Stimulated activated CD8-positive, alpha-beta memory T cell treated with anti-CD3 and anti-CD28 coated beads, Interleukin-15, amount 100 ng/mL, for 1 hour (primary cell): ENCODE measurements around the gene ESPNL.
A peak's percentile ranks its signal among the peaks of the same experiment; 100 is the strongest.
"Not testable (repeated sequence)": the region's sequence is repeated elsewhere in the genome, so short reads cannot be mapped to it uniquely, and the experiment has no call there.

ENCODE experiments used
- DNase-seq: peaks from one replicate; pipeline ENCODE4 v3.0.0-alpha.2; 2020; ENCODE audit warnings: low read depth

The ESPNL gene, protein sequence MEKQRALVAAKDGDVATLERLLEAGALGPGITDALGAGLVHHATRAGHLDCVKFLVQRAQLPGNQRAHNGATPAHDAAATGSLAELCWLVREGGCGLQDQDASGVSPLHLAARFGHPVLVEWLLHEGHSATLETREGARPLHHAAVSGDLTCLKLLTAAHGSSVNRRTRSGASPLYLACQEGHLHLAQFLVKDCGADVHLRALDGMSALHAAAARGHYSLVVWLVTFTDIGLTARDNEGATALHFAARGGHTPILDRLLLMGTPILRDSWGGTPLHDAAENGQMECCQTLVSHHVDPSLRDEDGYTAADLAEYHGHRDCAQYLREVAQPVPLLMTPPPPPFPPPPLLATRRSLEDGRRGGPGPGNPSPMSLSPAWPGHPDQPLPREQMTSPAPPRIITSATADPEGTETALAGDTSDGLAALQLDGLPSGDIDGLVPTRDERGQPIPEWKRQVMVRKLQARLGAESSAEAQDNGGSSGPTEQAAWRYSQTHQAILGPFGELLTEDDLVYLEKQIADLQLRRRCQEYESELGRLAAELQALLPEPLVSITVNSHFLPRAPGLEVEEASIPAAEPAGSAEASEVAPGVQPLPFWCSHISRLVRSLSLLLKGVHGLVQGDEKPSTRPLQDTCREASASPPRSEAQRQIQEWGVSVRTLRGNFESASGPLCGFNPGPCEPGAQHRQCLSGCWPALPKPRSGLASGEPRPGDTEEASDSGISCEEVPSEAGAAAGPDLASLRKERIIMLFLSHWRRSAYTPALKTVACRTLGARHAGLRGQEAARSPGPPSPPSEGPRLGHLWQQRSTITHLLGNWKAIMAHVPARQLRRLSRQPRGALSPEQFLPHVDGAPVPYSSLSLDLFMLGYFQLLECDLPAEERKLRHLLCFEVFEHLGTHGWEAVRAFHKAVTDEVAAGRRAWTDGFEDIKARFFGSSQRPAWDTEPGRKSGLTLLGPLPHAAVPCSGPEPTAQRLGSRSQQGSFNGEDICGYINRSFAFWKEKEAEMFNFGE

GRCh38 chr2:238100049-238100820 lies at the start of gene ESPNL:
Gene ESPNL, plus strand, starts transcription at chr2:238100340. Its CDS starts 80 bp downstream, at chr2:238100420.
- DNase-seq, result no peak

DNA sequence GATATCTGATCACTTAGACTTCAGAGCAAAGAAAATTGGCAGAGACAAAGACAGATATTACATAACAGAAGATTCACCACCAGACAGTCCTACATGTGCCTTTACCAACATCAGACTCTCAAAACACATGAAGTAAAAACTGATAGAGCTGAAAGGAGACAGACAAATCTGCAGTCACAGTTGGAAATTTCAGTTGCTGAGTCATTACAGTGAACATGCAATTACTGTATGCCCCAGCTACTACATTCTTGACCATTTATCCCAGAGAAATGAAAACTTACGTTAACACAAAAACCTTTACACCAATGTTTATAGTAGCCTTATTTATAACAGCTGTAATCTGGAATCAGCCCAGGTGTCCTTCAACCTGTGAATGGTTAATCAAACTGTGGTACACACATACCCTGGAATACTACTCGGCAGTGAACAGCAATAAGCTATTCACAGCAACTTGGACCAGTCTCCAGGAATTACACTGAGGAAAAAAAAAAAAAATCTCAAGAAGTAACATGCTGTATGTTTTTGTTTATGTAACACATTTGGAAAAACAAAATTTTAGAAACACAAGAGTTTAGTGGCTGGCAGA lies 46.9 kb upstream of the ESPNL start:
- no peak for DNase-seq

DNA sequence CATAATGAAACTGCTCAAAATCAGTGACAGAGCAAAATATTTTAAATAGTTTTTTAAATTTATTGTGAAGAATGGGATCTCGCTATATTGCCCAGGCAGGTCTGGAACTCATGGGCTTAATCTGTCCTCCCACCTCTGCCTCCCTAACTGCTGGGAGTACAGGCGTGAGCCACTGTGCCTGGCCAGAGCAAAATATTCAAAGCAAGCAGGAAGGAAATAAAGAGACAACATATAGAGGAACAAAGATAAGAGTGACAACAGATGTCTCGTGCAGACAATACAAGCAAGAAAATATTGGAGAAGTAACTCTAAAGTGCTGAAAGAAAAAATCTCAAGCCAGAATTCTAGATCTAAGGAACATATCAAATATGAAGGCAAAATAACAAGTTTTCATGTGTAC lies 44.3 kb upstream of the ESPNL start:
- DNase-seq, result no peak

DNA sequence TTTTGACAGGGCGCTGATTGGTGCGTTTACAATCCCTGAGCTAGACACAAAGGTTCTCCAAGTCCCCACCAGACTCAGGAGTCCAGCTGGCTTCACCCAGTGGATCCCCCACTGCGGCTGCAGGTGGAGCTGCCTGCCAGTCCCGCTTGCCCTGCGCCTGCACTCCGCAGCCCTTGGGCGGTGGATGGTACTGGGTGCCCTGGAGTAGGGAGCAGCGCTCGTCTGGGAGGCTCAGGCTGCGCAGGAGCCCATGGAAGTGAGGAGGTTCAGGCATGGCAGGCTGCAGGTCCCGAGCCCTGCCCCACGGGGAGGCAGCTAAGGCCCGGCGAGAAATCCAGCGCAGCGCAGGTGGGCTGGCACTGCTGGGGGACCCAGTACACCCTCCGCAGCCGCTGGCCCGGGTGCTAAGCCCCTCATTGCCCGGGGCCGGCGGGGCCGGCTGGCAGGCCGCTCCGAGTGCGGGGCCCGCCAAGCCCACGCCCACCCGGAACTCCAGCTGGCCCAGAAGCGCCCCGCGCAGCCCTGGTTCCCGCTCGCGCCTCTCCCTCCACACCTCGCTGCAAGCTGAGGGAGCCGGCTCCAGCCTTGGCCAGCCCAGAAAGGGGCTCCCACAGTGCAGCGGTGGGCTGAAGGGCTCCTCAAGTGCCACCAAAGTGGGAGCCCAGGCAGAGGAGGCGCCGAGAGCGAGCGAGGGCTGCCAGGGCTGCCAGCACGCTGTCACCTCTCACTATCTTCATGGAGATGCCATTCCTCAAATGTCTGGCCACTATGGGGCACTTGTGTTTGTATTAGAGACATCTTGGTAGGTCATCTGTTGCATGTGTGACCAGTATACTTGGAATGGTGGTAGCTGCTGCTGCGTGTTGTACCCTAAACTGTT lies 42.2 kb upstream of the ESPNL start:
- DNase-seq, result not testable (repeated sequence)

DNA sequence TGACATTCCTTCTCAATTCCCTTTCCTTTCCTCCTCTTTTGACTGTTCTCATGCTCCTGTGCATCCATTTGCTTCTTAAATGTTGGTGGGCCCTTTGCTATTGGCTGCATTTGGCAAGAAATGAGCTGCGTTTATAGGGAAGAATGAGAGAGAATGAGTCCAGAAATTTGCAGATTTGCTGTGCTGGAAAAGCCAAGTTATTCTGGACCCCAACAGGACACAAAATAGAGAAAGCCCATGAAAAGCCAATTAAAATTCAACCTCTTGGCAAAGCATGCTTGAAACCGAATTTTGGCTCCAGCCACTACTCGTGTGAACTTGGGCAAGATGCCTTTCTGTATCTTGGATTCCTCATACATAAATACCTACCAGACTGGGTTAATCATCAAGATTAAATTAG lies 40.6 kb upstream of the ESPNL start:
- DNase-seq, result no peak

DNA sequence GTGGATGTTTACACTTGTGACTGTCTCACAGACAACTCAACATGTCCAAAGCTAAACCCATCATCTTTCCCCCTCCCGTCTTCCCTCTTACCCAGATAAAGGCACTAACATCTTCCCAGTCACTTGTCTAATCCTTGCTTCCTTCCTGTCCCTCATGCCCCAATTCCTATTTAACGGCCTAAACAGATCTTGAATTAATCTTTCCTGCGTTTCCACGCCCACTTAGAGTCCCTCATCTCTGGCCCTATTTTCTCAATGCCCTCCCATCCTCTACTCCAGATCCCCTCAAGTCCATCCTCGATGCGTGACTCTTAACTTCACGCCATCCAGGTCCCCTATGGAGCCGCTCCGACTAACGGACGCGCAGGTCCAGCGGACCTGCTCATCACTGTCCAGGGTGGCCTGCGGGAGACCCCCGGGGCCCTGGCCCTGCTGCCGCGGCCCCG lies 40.0 kb upstream of the ESPNL start:
- DNase-seq, result no peak

GRCh38 chr2:238060542-238061314 lies 39.4 kb upstream of the ESPNL start, which contains the start of gene SCLY:
Gene SCLY, plus strand, starts transcription at chr2:238061001. Its CDS starts 54 bp downstream, at chr2:238061055.
- DNase-seq, result peak; percentile 91

GRCh38 chr2:238061315-238062202 lies 38.6 kb upstream of the ESPNL start:
- peak; percentile 17 for DNase-seq

- no peak for DNase-seq
Observed at GRCh38 chr2:238063414-238064189, 36.5 kb upstream of the ESPNL start.

GRCh38 chr2:238064376-238064775 lies 35.8 kb upstream of the ESPNL start:
- no peak for DNase-seq

- no peak for DNase-seq
Observed at GRCh38 chr2:238065071-238065846, 34.9 kb upstream of the ESPNL start.

GRCh38 chr2:238066218-238066617 lies 33.9 kb upstream of the ESPNL start:
- DNase-seq, result no peak

DNA sequence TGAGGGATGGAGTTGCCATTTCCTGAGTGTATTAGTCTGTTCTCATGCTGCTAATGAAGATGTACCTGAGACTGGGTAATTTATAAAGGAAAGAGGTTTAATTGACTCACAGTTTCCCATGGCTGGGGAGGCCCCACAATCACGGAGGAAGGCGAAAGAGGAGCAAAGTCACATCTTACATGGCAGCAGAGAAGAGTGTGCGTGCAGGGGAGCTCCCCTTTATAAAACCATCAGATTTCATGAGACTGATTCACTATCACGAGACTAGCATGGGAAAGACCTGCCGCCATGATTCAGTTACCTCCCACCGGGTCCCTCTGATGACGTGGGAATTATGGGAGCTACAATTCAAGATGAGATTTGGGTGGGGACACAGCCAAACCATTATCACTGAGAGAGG lies 33.4 kb upstream of the ESPNL start:
- not testable (repeated sequence) for DNase-seq

- DNase-seq, result no peak
Observed at GRCh38 chr2:238067939-238068338, 32.2 kb upstream of the ESPNL start.

GRCh38 chr2:238069021-238069709 lies 31.0 kb upstream of the ESPNL start:
- DNase-seq, result no peak

- no peak for DNase-seq
Observed at GRCh38 chr2:238069877-238070276, 30.3 kb upstream of the ESPNL start.
